Stimulated activated CD4-positive, alpha-beta T cell treated with anti-CD3 and anti-CD28 coated beads, TNF-alpha, amount 100 ng/mL, for 24 hours (primary cell): Measurements from ENCODE around the gene CEP76.

ENCODE experiments used
- DNase-seq, 3 experiments: peaks; one replicate each; pipeline ENCODE4 v3.0.0-alpha.2; 2020; ENCODE audit warnings: low read depth in 3 of 3

Gene CEP76

GRCh38 chr18:12711446-12711845, 8.9 kb upstream of the CEP76 start:
- no peak for DNase-seq

- DNase-seq: no peak
Measured at GRCh38 chr18:12703664-12704063, 1.1 kb upstream of the CEP76 start.

GRCh38 chr18:12703096-12703567, 609 bp upstream of the CEP76 start:
- DNase-seq: no peak

GRCh38 chr18:12701161-12701560, 1.4 kb downstream of the CEP76 start:
- DNase-seq: no peak

GRCh38 chr18:12699747-12700146, 2.8 kb downstream of the CEP76 start:
- DNase-seq: no peak

GRCh38 chr18:12694032-12694431, 8.5 kb downstream of the CEP76 start:
- DNase-seq: no peak

GRCh38 chr18:12692206-12692605, 10.3 kb downstream of the CEP76 start:
- DNase-seq: no peak

- DNase-seq: no peak
Measured at GRCh38 chr18:12689256-12689850, 13.2 kb downstream of the CEP76 start.

- DNase-seq: no peak
Measured at GRCh38 chr18:12686100-12686499, 16.4 kb downstream of the CEP76 start.

GRCh38 chr18:12679183-12679786, 23.2 kb downstream of the CEP76 start:
- DNase-seq: no peak

GRCh38 chr18:12668041-12668440, 34.5 kb downstream of the CEP76 start:
- no peak for DNase-seq

- DNase-seq: peak in 1 of 3 experiments; percentile 27
Measured at GRCh38 chr18:12659904-12660605, 42.5 kb downstream of the CEP76 start.

GRCh38 chr18:12658426-12659138, 43.9 kb downstream of the CEP76 start:
- DNase-seq: peak in 2 of 3 experiments; percentile 4 to 16

- DNase-seq: peak in 2 of 3 experiments; percentile 1 to 21
Measured at GRCh38 chr18:12657684-12658425, 44.7 kb downstream of the CEP76 start, which contains the start of gene SPIRE1. SPIRE1 (minus strand) TSS chr18:12658107; CDS start chr18:12657866, 241 bp downstream.

GRCh38 chr18:12656938-12657683, 45.4 kb downstream of the CEP76 start:
- DNase-seq: peak in 2 of 3 experiments; percentile 0 to 24

GRCh38 chr18:12656605-12656937, 46.0 kb downstream of the CEP76 start:
- DNase-seq: no peak

GRCh38 chr18:12654971-12655370, 47.6 kb downstream of the CEP76 start:
- no peak for DNase-seq

GRCh38 chr18:12652861-12653401, 49.6 kb downstream of the CEP76 start:
- no peak for DNase-seq

GRCh38 chr18:12651651-12652050, 50.9 kb downstream of the CEP76 start:
- DNase-seq: no peak

- DNase-seq: no peak
Measured at GRCh38 chr18:12647773-12648172, 54.8 kb downstream of the CEP76 start.
